Colonic mucosa (tissue), 4 donors: ENCODE data around the gene RNU6-9. TPM values are rescaled to one million over a fixed set of nuclear protein-coding genes. Genes with fewer than 3 reads are reported as not detected.

Source experiments
- DNase-seq: peaks from one replicate; pipeline ENCODE4 v3.0.0-alpha.2; 2020
- H3K27ac ChIP-seq: fragments of 200-600 bp; one replicate; pipeline ENCODE4 v1.8.0; 2021
- H3K27me3 ChIP-seq: fragments of 200-600 bp; one replicate; pipeline ENCODE4 v1.8.0; 2021
- H3K36me3 ChIP-seq: fragments of 200-600 bp; one replicate; pipeline ENCODE4 v1.8.0; 2021
- H3K4me1 ChIP-seq: fragments of 200-600 bp; one replicate; pipeline ENCODE4 v1.8.0; 2021; ENCODE audit warnings: mild to moderate bottlenecking
- H3K4me3 ChIP-seq: fragments of 200-600 bp; one replicate; pipeline ENCODE4 v1.8.0; 2021
- H3K9ac ChIP-seq, 2 donors: one replicate each; pipeline ENCODE4 v1.7.0; 2013; ENCODE audit warnings: control low read depth in 2 of 2, low read depth in 2 of 2, low read length in 2 of 2
- H3K9me3 ChIP-seq: fragments of 200-600 bp; one replicate; pipeline ENCODE4 v1.8.0; 2021
- CTCF ChIP-seq: fragments of 200-600 bp; IDR thresholded peaks from one replicate; pipeline ENCODE4 v1.8.0; 2022; ENCODE audit warnings: antibody characterized with exemption, mild to moderate bottlenecking
- intact Hi-C: fragments of 100-400 bp; cut with DNase I; formaldehyde crosslinking; loops from one replicate; pipeline ENCODE4 v1.14.1; 2022
- total RNA-seq, 2 donors: library from RNA; stranded (reverse); fragmentation: NEBNext Ultra II Directional in 1 of 2; extraction: Animal tissue kit (Norgen Biotek cat#: 25700) in 1 of 2; gene quantifications; one replicate each; pipeline ENCODE4 v1.2.1, GENCODE V29; 2021
- donor health status: healthy.
- donor health status: DM: no; HTN: no; CAD: no.
- donor health status: DM: no; HTN: no; CAD: no.

RNU6-9 gene
- total RNA-seq, 2 donors from 2014 or later: not detected

DNA sequence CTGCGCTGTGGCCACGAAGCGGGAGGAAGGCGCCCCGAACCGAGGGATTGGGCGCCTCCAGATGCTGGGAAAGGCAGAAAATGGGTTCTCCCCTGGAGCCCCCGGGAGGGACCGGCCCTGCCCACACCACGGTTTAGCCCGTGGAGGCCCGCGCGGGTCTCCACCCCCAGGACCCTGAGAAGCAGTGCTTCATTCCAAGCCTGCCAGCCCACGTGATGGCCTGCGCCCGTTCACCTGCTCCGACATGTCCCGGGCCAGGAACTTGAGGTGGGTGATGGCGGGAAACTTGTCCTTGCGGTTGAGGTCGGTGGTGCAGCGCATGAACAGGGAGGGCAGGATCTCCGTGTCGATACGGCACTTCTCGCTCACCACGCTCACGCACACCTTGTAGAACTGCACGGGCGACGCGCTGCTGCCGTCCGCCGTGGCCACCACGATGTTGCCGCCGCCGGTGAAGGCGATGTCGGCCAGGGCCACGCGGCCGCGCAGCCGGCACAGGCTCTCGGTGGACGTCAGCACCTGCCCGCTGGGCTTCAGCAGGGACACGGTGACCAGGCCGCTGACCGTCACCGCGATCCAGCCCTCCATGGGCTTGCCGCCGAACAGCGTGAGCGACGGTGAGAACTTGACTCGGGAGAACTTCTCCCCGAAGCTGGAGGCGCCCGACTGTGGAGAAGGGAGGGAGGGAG is 7.6 kb upstream of the RNU6-9 start:
- H3K4me3 ChIP-seq: no peak overlapping the region
- H3K9me3 ChIP-seq: no peaks in the 10 kb centered on the region
- no peak overlapping the region for H3K9ac ChIP-seq
- no peak for DNase-seq
- no peaks in the 10 kb centered on the region for H3K4me1 ChIP-seq
- peaks cover 11% of the 10 kb centered on the region for H3K36me3 ChIP-seq
- H3K27ac ChIP-seq: no peak overlapping the region
- intact Hi-C loops: no loop called here
- no peak for TF ChIP-seq CTCF
- H3K27me3 ChIP-seq: no peaks in the 10 kb centered on the region

DNA sequence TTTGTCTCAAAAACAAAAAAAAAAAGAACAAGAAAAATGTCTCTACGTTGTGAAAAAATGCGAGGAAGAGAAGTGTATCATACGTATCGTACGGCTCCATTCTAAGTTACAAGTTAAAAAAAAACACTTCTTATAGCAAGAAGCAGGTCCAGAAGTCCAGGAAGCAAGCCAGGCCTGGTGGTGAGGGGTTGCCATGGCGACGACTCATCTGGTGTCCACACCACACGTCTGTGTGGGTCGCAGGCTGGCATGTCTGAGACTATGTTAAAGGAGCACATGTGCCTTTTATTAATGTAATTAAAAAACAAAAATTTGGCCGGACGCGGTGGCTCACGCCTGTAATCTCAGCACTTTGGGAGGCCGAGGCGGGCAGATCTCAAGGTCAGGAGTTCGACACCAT is 6.2 kb upstream of the RNU6-9 start:
- no peak overlapping the region for H3K4me3 ChIP-seq
- H3K27me3 ChIP-seq: no peaks in the 10 kb centered on the region
- no peak overlapping the region for H3K9ac ChIP-seq
- intact Hi-C loops: no loop called here
- H3K27ac ChIP-seq: no peak overlapping the region
- TF ChIP-seq CTCF: no peak
- peaks cover 5% of the 10 kb centered on the region for H3K4me1 ChIP-seq
- H3K9me3 ChIP-seq: no peaks in the 10 kb centered on the region
- DNase-seq: no peak
- peaks cover 5% of the 10 kb centered on the region for H3K36me3 ChIP-seq

DNA sequence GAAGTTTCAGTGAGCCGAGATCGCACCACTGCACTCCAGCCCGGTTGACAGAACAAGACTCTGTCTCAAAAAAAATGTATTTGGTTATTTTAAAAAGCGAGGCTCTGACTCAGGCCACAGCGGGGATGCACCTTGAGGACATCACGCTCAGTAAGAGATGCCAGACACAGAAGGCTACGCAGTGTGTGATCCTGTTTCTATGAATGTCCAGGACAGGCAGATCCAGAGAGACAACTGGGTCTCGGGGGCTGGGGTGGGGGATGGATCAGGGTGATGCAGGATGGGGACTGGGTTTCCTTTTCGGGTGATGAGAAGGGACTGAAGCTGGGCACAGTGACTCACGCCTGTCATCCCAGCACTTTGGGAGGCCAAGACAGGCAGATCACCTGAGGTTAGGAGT is 5.7 kb upstream of the RNU6-9 start:
- H3K4me3 ChIP-seq: no peak overlapping the region
- H3K27ac ChIP-seq: no peak overlapping the region
- H3K9me3 ChIP-seq: no peaks in the 10 kb centered on the region
- TF ChIP-seq CTCF: no peak
- intact Hi-C loops: no loop called here
- no peak overlapping the region for H3K9ac ChIP-seq
- H3K27me3 ChIP-seq: no peaks in the 10 kb centered on the region
- DNase-seq: no peak
- peaks cover 5% of the 10 kb centered on the region for H3K4me1 ChIP-seq
- peaks cover 4% of the 10 kb centered on the region for H3K36me3 ChIP-seq

- no peak for DNase-seq
- no peak overlapping the region for H3K9ac ChIP-seq
- no peak overlapping the region for H3K4me3 ChIP-seq
- H3K27me3 ChIP-seq: no peaks in the 10 kb centered on the region
- intact Hi-C loops: no loop called here
- peaks cover 4% of the 10 kb centered on the region for H3K36me3 ChIP-seq
- peaks cover 5% of the 10 kb centered on the region for H3K4me1 ChIP-seq
- TF ChIP-seq CTCF: no peak
- no peak overlapping the region for H3K27ac ChIP-seq
- H3K9me3 ChIP-seq: no peaks in the 10 kb centered on the region
Observed at GRCh38 chr19:888581-889385, 4.5 kb upstream of the RNU6-9 start.

GRCh38 chr19:889662-890295 is 3.5 kb upstream of the RNU6-9 start:
- H3K36me3 ChIP-seq: peaks cover 4% of the 10 kb centered on the region

More at GRCh38 chr19:889662-890295, 3.5 kb upstream of the RNU6-9 start:
- Histone ChIP-seq H3K27me3 (no peaks in the 10 kb centered on the region), H3K9ac (no peak overlapping the region), H3K27ac (no peak overlapping the region), H3K4me1 (peaks cover 5% of the 10 kb centered on the region), H3K4me3 (no peak overlapping the region), H3K9me3 (no peaks in the 10 kb centered on the region)
- no peak for TF ChIP-seq CTCF
- DNase-seq: no peak
- intact Hi-C loops: no loop called here
